GM19238 (cell line): Measurements from ENCODE around the gene HOXC9.
A peak's percentile ranks its signal among the peaks of the same experiment; 100 is the strongest.

ENCODE experiments used
- DNase-seq: peaks from one replicate; pipeline ENCODE4 v3.0.0; 2011; ENCODE audit warnings: low spot score; ENCODE audit not compliant: insufficient read length

Gene HOXC9

GRCh38 chr12:53975479-53976152, 24.3 kb upstream of the HOXC9 start:
- no peak for DNase-seq

- DNase-seq = no peak
Observed at GRCh38 chr12:53976172-53976822, 23.7 kb upstream of the HOXC9 start.

- no peak for DNase-seq
Observed at GRCh38 chr12:53976823-53977595, 23.0 kb upstream of the HOXC9 start.

GRCh38 chr12:53977596-53978445, 22.1 kb upstream of the HOXC9 start:
- DNase-seq = no peak

GRCh38 chr12:53978477-53979356, 21.2 kb upstream of the HOXC9 start:
- DNase-seq = no peak

- DNase-seq = no peak
Observed at GRCh38 chr12:53980104-53980801, 19.7 kb upstream of the HOXC9 start.

GRCh38 chr12:53980802-53981496, 19.0 kb upstream of the HOXC9 start:
- DNase-seq = no peak

GRCh38 chr12:53981634-53982565, 18.1 kb upstream of the HOXC9 start:
- no peak for DNase-seq

GRCh38 chr12:53982648-53983567, 17.1 kb upstream of the HOXC9 start:
- no peak for DNase-seq

GRCh38 chr12:53983568-53983949, 16.4 kb upstream of the HOXC9 start:
- no peak for DNase-seq

- no peak for DNase-seq
Observed at GRCh38 chr12:53983950-53984572, 15.9 kb upstream of the HOXC9 start.

GRCh38 chr12:53984901-53985691, 14.9 kb upstream of the HOXC9 start, which contains the start of gene HOXC10:
HOXC10 (plus strand) TSS chr12:53985146; CDS start chr12:53985260, 114 bp downstream.
- DNase-seq = peak; percentile 73

- DNase-seq = no peak
Observed at GRCh38 chr12:53985692-53985993, 14.3 kb upstream of the HOXC9 start.

GRCh38 chr12:53985994-53986685, 13.8 kb upstream of the HOXC9 start:
- no peak for DNase-seq
